ENCODE measurements around the gene PFN2.
"Not testable (repeated sequence)": the region's sequence is repeated elsewhere in the genome, so short reads cannot be mapped to it uniquely, and the experiment has no call there.

Gene PFN2

GRCh38 chr3:149970716-149971402, at the start of gene PFN2:
Gene PFN2 (minus strand): TSS chr3:149970895. CDS start chr3:149970856, 39 bp downstream.
- DNase-seq (ENCODE audit: low spot score), result peak; percentile 89

GRCh38 chr3:150015901-150016300, 45.2 kb upstream of the PFN2 start:
- DNase-seq (ENCODE audit: low spot score), result no peak

- DNase-seq (ENCODE audit: low spot score), result no peak
Observed at GRCh38 chr3:150014782-150015181, 44.1 kb upstream of the PFN2 start.

GRCh38 chr3:150013801-150014200, 43.1 kb upstream of the PFN2 start:
- no peak for DNase-seq (ENCODE audit: low spot score)

GRCh38 chr3:150006794-150007193, 36.1 kb upstream of the PFN2 start:
- no peak for DNase-seq (ENCODE audit: low spot score)

- DNase-seq (ENCODE audit: low spot score), result no peak
Observed at GRCh38 chr3:150005243-150006112, 34.8 kb upstream of the PFN2 start.

- no peak for DNase-seq (ENCODE audit: low spot score)
Observed at GRCh38 chr3:150000641-150001040, 29.9 kb upstream of the PFN2 start.

GRCh38 chr3:149999421-149999820, 28.7 kb upstream of the PFN2 start:
- DNase-seq (ENCODE audit: low spot score), result no peak

GRCh38 chr3:149998946-149999345, 28.3 kb upstream of the PFN2 start:
- DNase-seq (ENCODE audit: low spot score), result no peak

- DNase-seq (ENCODE audit: low spot score), result no peak
Observed at GRCh38 chr3:149992416-149993058, 21.8 kb upstream of the PFN2 start.

GRCh38 chr3:149990423-149990948, 19.8 kb upstream of the PFN2 start:
- no peak for DNase-seq (ENCODE audit: low spot score)

GRCh38 chr3:149989307-149989706, 18.6 kb upstream of the PFN2 start:
- no peak for DNase-seq (ENCODE audit: low spot score)

- no peak for DNase-seq (ENCODE audit: low spot score)
Observed at GRCh38 chr3:149983628-149984027, 12.9 kb upstream of the PFN2 start.

- DNase-seq (ENCODE audit: low spot score), result not testable (repeated sequence)
Observed at GRCh38 chr3:149983053-149983452, 12.4 kb upstream of the PFN2 start.

GRCh38 chr3:149981979-149982378, 11.3 kb upstream of the PFN2 start:
- DNase-seq (ENCODE audit: low spot score), result not testable (repeated sequence)

- DNase-seq (ENCODE audit: low spot score), result no peak
Observed at GRCh38 chr3:149977386-149977785, 6.7 kb upstream of the PFN2 start.

GRCh38 chr3:149975919-149976318, 5.2 kb upstream of the PFN2 start:
- no peak for DNase-seq (ENCODE audit: low spot score)

- peak; percentile 85 for DNase-seq (ENCODE audit: low spot score)
Observed at GRCh38 chr3:149971403-149972075, 844 bp upstream of the PFN2 start.

- DNase-seq (ENCODE audit: low spot score), result peak; percentile 77
Observed at GRCh38 chr3:149969940-149970715, 567 bp downstream of the PFN2 start.

GRCh38 chr3:149969110-149969939, 1.4 kb downstream of the PFN2 start:
- DNase-seq (ENCODE audit: low spot score), result peak; percentile 59

All from D341Med (cell line).